GM18508 (cell line): Measurements from ENCODE around the gene OPALIN.

ENCODE experiments used
- ATAC-seq: cut with Tn5 transposase; IDR thresholded peaks from one replicate; pipeline ENCODE4 v1.9.1; 2021; ENCODE audit warnings: moderate number of reproducible peaks; ENCODE audit not compliant: insufficient read depth, unreplicated experiment

The OPALIN gene

DNA sequence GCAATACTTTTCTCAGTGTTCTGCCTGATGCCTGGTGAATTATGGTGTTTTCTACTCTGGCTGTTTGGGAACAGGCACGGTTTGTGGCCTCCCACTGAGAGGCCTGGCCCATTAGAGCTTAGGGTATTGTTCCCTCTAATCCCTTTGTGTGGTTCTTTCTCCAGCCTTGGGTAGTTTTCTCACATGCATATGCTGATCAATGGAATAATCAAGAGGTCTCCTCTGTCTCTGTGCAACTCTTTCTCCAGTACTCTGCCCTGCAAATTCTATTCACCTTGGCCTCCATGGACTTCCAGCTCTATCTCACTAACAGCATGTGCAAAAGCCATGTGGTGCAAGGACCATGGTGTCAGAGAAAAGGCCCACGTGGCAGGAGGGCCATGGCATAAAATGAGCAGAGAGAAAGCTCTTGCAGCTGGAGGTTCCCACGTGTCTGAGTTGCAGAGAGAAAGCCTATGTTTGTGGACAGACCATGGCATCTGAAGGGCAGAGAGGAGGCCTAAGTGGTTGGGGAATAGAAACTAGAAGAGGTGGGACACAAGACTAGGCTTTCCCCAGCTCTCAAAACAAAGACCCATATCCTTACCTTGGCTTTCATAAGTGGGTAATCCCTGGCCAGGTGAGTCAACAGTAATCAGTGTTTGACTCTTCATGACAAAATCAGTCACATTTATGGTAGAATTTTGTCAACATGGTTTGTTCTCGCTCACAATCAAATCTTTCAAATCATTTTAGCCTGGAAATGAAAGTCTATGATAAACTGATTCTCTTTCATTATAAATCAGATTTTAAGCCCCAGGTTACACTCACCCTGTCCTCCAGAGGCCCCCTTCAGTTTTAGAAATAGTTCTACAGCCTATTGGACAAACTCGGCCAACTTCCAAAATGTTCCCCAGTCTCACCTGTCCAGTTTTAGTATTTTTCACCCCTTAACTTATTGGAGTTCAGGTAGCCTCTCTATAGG, 17.3 kb downstream of the OPALIN start:
- ATAC-seq: no peak

DNA sequence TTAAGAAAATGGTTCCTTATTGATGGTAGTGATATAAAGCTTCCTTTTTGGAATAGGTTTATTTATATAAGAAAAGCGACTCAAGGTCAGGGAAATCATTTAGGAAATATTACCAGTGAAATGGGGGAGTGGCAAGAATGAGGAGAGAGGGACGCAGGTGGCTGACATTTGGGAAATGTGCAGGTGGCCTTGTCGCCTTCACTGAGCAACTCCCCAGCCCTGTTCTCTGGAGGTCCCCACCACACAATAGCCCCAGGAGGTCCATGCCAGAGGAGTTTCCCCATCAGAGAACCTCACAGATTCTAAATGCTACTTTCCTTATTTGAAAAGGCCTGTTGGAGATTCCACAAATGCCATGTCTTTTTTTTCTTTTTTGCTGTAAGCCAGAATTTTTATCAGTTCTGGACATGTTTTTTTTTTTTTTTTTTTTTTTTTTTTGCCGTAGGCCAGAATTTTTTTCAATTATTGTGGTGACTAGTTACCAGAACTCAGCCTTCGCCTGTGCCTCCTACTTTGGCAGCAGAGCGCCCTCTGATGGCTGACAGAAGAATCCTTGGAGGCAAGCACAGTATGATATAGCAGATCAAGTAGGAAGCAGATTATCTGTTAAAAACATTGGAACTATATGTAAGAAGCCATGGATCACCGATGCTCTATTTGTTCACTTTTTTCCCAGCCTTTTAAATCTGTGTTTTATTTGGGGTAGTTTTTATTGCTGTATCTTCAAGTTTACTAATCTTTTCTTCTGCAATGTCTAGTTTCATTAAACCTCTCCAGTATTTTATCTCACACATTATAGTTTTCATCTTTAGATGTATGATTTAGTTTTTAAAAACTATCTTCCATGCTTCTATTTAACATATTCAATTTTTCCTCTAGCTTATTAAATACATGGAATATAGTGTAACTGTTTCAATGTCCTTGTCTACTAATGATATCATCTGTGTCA, 18.6 kb downstream of the OPALIN start:
- no peak for ATAC-seq

DNA sequence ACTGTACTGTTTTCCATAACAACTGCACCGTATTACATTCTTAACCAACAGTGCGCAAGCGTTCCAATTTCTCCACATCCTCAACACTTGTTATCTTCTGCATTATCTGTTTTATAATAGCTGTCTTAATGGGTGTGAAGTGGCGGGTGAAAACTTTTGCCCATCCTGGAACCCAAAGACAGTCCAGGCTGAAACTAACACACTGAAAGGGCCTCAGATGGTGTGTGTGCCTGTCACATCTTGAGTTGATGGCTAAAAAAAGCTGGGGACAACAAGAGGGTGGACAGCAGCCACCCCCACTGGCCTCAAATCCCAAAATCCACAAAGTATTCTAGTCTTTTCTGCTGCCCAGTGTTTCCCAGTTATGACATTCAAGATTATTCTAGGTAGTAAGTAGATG, 19.4 kb downstream of the OPALIN start:
- ATAC-seq: no peak

GRCh38 chr10:96338279-96338925, 20.4 kb downstream of the OPALIN start:
- no peak for ATAC-seq

DNA sequence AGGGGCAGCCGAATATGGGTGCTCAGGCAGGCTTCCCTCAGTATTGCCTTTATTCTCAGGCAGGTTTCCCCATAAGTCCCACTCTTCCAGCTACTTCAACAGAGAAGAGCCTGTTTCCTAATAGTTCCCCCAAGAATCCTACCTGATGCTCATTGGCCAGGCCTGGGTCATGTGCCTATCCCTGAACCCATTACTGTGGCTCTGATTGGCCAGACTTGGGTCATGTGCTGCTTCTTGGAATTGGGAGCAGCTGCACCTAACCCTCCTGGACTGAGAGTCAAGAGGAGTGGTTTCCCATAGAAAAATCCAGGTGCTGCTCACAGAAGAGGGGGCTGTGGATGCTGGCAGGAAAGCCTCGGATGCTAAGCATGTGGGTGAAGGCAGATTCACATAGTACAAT, 21.7 kb downstream of the OPALIN start:
- no peak for ATAC-seq

DNA sequence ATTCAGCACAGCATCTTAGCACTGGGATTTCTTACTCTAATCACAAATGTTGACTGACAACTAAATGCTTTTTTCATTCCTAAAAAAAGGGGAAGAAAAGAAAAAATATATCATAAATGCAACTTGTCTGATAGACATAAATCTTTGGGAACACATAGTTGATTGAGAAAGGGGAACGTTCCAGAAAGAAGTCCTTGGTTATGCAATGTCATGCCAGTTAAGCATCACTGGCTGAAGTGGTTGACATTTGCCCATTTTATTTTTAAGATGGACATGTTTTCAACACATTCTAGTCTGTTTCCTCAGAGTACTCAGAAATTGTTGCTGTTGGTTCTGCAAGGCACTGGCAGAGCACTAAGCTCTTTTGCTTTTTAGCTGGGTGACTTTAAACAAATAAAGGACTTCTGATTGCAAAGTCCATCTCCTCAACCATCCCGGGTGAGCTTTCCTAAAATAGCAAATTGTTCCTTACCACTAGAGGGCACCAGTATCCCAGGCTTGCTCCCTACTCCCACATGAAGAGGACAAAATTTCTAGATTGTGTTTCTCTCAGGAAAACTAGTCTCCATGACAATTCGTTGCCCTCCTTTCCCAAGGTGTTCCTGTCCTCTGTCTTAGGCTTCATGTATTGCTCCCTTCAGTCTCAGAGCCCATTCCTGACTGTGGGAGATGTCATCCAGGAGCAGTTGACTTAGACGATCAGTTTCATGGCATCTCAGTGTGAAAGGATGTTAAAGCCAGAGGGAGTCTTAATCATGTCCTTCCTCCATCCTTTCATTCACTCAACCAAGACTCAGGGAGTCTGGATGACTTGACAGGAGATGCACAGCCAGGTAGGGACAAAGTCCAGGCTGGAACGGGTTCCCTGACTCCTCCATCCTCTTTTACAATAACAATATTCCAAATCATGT, 23.9 kb downstream of the OPALIN start:
- ATAC-seq: no peak

- no peak for ATAC-seq
Measured at GRCh38 chr10:96333101-96333500, 25.7 kb downstream of the OPALIN start.

DNA sequence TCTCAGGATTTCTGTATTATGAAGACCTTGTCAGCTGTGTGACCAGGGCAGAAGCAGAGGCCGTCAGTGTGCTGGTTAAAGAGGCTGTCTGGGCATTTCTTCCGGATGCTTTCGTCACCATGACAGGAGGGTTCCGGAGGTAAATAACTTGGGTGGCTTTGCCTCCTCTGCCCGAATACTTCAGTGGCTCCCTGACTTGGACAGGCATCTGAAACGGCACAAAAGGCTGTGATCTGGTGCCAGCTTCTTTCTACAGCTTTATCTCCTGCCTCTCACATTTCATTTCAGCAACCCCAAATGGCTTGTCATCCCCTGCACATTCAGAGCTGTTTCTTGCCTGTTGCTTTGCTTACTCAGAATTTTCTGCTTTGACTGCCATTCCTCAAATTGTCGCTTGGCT, 31.3 kb downstream of the OPALIN start:
- ATAC-seq: no peak

- ATAC-seq: peak; percentile 94
Measured at GRCh38 chr10:96325719-96326373, 33.0 kb downstream of the OPALIN start.

DNA sequence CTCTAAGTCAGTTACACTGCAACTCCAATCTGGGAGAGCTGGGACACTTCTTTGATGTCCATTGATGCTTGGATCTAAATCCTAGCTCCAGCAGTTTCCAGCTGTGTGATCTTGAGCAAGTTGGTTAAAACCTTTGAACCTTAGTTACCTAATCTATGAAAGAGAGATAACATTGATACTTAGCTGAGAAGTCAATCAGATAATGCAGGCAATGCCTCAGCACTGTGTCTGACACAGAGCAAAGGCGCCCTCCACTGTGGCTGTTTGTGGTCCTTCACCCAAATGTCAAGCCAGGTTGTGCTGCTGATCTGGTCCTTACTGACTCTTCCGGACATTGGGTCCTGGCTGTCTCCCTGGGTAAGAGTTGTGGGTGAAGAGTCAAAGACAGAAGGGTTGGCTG, 34.4 kb downstream of the OPALIN start:
- no peak for ATAC-seq

DNA sequence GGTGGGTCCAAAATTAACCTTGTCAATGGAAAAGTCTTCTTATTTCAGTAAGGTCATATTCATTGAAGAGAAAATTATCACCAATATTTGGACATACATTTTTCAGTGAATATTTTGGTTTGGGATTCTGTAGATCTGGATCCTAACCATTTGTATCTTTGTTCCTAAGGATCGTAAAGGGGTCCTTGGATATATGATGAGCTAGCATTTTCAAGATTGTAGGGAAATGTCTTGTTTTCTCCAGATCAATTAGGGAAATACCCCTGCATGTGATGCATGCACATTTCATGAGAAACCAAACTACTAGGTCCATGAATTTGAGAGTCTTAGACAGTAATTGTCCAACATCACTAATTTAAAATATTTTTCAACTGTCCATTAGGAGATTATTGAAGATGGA, 36.5 kb downstream of the OPALIN start:
- ATAC-seq: no peak

DNA sequence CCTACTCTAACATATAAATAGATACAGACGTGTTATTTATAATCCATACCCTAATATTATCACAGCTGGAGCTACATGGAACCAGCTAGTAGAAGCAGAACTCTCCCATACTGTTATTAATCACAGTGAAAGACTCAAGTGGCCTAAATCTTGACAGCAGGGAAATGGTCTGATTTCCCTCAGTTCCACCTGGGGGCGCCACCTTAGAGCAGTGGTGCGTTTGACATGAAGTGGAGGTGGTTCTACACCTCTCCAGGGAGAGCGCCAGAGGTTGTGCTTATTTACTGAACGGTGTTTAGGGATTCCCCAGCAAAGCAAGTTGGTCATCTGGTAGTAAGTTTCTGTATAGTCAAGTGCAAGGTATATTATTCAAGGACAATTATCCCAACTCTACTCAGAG, 37.0 kb downstream of the OPALIN start:
- no peak for ATAC-seq

GRCh38 chr10:96319754-96320474, 38.9 kb downstream of the OPALIN start:
- no peak for ATAC-seq

DNA sequence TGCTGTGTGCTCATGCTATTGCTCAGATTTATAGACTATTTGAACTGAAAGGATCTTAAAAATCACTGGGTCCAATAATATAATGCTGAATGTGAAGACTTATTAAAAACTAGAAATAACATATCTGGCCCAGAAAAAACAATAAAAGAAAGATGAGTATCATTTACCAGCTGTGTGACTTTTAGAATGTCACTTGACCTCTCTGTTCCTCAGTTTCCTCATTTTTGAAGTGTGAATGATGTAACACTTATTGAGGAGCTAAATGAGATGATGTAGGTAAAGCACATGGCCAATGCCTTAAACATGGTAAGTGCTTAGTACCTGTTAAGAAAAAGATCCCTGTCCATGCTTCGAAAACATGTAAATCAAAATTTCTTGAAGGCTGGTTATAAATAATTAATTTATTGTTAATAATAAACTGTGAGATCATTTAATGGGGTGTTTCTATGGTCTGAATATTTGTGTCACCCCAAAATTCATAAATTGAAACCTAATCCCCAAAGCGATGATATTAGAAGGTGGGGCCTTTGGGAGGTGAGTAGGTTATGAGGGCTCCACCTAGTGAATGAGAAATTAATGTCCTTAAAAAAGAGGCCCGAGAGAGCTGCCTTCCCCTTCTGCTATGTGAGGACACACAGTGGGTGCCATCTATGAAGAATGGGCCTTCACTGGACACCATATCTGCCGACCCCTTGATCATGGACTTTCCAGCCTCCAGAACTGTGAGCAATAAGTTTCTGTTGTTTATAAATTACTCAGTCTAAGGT, 41.6 kb downstream of the OPALIN start:
- no peak for ATAC-seq

GRCh38 chr10:96313344-96313743, 45.5 kb downstream of the OPALIN start:
- no peak for ATAC-seq

GRCh38 chr10:96311180-96311715, 47.6 kb downstream of the OPALIN start:
- ATAC-seq: no peak

DNA sequence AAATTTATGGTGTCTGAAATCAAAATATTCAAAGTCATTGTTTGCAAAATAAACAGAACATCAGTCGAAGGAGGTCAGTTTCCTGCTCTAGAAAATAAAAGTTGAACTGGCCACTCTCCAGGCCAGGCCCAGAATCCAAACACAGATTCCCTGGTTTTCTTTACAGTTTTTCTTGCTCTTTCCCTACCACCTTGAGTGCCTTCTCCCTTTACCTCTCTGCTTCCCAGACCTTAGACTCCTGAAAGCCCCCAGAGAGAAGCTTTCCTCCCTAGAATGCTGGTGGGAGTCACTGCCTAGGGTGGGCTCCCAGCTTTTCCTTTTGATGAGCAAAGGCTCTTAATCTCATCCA, 48.5 kb downstream of the OPALIN start:
- no peak for ATAC-seq
